HepG2 (cell line): ENCODE data around the gene SH3BGRL2. TPM values are rescaled to one million over a fixed set of nuclear protein-coding genes. Genes with fewer than 3 reads are reported as not detected.

Experiments used
- CEBPB ChIP-seq: IDR thresholded peaks from 2 replicates; pipeline ENCODE4 v1.6.1; 2011; ENCODE audit warnings: low read depth, low read length, improper control_type of control experiment, borderline replicate concordance
- FOXM1 ChIP-seq: sonication (generic); formaldehyde crosslinking; IDR thresholded peaks from 2 replicates; pipeline ENCODE4 v1.5.0; 2020; ENCODE audit warnings: missing genetic modification reagents
- GZF1 ChIP-seq: sonication (generic); formaldehyde crosslinking; IDR thresholded peaks from 2 replicates; pipeline ENCODE4 v1.5.1; 2020; ENCODE audit warnings: mild to moderate bottlenecking, missing genetic modification reagents
- MED8 ChIP-seq: sonication (generic); formaldehyde crosslinking; IDR thresholded peaks from 2 replicates; pipeline ENCODE4 v1.8.1; 2023; ENCODE audit warnings: mild to moderate bottlenecking, missing genetic modification reagents; ENCODE audit not compliant: insufficient replicate concordance
- TBL1XR1 ChIP-seq: fragments of 150-350 bp; IDR thresholded peaks from 2 replicates; pipeline ENCODE4 v1.6.1; 2014; ENCODE audit warnings: borderline replicate concordance, low read length; ENCODE audit not compliant: partially characterized antibody
- ZNF296 ChIP-seq: sonication (generic); formaldehyde crosslinking; conservative IDR thresholded peaks from 2 replicates; pipeline ENCODE4 v1.5.0; 2020; ENCODE audit warnings: mild to moderate bottlenecking, missing genetic modification reagents
- ZNF30 ChIP-seq: sonication (generic); formaldehyde crosslinking; IDR thresholded peaks from 2 replicates; pipeline ENCODE4 v1.5.0; 2020; ENCODE audit warnings: mild to moderate bottlenecking, missing genetic modification reagents
- ZNF652 ChIP-seq: IDR thresholded peaks from 2 replicates; pipeline ENCODE4 v1.6.1; 2016; ENCODE audit warnings: low read depth, borderline replicate concordance
- polyA plus RNA-seq, 8 experiments: library from polyadenylated mRNA; depleted of rRNA in 3 of 8; stranded (reverse) in 7 of 8; unstranded in 1 of 8; fragments of >200 nt; fragmentation: Illumina TruSeq in 4 of 8; extraction: Trizol in 4 of 8; gene quantifications; 2 replicates each; pipeline versions ENCODE4 v1.2.1 to v1.2.3, GENCODE V29; 2011 to 2016; ENCODE audit warnings: low read depth in 4 of 8, missing spikeins in 1 of 8, mixed read lengths in 1 of 8; ENCODE audit not compliant: insufficient read depth in 1 of 8
- total RNA-seq, 5 experiments: library from RNA; depleted of rRNA; stranded (reverse); fragments of >200 nt; fragmentation: Illumina TruSeq; extraction: Trizol; gene quantifications; 2 replicates each; pipeline ENCODE4 v1.2.3, GENCODE V29; 2016; ENCODE audit warnings: low read depth in 1 of 5
- TF ChIP-seq, protein P1 (sequence below): IDR thresholded peaks from 2 replicates; pipeline ENCODE4 v1.6.1; 2016
- TF ChIP-seq, protein P2 (sequence below): sonication (generic); formaldehyde crosslinking; IDR thresholded peaks from 2 replicates; pipeline ENCODE4 v1.4.0; 2020; ENCODE audit warnings: missing genetic modification reagents
- TF ChIP-seq, protein P3 (sequence below): sonication (generic); formaldehyde crosslinking; IDR thresholded peaks from 2 replicates; pipeline ENCODE4 v1.4.0; 2020; ENCODE audit warnings: missing genetic modification reagents, borderline replicate concordance
- TF ChIP-seq, protein P4 (sequence below): sonication (generic); formaldehyde crosslinking; IDR thresholded peaks from 2 replicates; pipeline ENCODE4 v1.5.0; 2020; ENCODE audit warnings: mild to moderate bottlenecking, missing genetic modification reagents, borderline replicate concordance
- TF ChIP-seq, protein P5 (sequence below): sonication (generic); formaldehyde crosslinking; IDR thresholded peaks from 2 replicates; pipeline ENCODE4 v1.8.1; 2022; ENCODE audit warnings: mild to moderate bottlenecking, missing genetic modification reagents

Gene SH3BGRL2
- total and polyA plus RNA-seq, 2 of the 13 experiments (the other 11 are each of a cell fraction or from before 2014, with no cell fraction given), result 10.9 to 28.8 TPM

DNA sequence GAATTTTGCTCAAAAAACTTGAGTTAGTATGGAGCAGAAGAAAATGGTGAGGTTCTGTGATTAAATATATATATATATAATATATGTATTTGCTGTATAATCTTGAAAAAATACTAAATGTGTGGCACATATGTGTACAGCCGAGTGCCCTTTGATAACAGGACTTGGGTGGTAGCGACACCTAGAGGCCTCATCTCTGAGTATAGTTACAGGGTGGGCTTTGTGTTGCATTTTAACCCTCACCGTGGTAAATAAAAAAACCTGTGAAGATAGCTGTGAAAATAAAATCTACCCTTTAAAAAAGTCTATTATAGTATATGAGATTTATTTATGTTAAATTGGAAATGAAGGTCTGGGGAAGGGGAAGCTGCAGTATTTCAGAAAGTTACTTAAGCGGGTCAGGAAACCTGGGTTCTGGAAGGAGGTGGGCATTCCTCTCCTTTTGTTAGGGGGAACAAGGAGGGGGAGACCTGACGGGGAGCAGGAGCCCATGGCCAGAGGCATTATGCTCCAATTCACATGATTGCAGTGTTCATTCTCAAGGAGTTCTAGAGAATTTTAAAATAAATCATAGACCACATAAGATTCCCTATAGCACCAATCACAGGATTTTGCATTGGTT is 82.7 kb downstream of the SH3BGRL2 start (continued):
- TF ChIP-seq TBL1XR1 (no peak), CEBPB (no peak), ZNF652 (CRISPR knock-in tag) (peak; percentile 64), GZF1 (CRISPR knock-in tag) (no peak), ZNF296 (CRISPR knock-in tag) (no peak), MED8 (CRISPR knock-in tag) (no peak), FOXM1 (no peak), ZNF30 (no peak)
- TF ChIP-seq, protein P1, sequence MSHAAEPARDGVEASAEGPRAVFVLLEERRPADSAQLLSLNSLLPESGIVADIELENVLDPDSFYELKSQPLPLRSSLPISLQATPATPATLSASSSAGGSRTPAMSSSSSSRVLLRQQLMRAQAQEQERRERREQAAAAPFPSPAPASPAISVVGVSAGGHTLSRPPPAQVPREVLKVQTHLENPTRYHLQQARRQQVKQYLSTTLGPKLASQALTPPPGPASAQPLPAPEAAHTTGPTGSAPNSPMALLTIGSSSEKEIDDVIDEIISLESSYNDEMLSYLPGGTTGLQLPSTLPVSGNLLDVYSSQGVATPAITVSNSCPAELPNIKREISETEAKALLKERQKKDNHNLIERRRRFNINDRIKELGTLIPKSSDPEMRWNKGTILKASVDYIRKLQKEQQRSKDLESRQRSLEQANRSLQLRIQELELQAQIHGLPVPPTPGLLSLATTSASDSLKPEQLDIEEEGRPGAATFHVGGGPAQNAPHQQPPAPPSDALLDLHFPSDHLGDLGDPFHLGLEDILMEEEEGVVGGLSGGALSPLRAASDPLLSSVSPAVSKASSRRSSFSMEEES (CRISPR knock-in tag), result no peak
- TF ChIP-seq, protein P2, sequence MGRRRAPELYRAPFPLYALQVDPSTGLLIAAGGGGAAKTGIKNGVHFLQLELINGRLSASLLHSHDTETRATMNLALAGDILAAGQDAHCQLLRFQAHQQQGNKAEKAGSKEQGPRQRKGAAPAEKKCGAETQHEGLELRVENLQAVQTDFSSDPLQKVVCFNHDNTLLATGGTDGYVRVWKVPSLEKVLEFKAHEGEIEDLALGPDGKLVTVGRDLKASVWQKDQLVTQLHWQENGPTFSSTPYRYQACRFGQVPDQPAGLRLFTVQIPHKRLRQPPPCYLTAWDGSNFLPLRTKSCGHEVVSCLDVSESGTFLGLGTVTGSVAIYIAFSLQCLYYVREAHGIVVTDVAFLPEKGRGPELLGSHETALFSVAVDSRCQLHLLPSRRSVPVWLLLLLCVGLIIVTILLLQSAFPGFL (CRISPR knock-in tag), result no peak
- TF ChIP-seq, protein P3, sequence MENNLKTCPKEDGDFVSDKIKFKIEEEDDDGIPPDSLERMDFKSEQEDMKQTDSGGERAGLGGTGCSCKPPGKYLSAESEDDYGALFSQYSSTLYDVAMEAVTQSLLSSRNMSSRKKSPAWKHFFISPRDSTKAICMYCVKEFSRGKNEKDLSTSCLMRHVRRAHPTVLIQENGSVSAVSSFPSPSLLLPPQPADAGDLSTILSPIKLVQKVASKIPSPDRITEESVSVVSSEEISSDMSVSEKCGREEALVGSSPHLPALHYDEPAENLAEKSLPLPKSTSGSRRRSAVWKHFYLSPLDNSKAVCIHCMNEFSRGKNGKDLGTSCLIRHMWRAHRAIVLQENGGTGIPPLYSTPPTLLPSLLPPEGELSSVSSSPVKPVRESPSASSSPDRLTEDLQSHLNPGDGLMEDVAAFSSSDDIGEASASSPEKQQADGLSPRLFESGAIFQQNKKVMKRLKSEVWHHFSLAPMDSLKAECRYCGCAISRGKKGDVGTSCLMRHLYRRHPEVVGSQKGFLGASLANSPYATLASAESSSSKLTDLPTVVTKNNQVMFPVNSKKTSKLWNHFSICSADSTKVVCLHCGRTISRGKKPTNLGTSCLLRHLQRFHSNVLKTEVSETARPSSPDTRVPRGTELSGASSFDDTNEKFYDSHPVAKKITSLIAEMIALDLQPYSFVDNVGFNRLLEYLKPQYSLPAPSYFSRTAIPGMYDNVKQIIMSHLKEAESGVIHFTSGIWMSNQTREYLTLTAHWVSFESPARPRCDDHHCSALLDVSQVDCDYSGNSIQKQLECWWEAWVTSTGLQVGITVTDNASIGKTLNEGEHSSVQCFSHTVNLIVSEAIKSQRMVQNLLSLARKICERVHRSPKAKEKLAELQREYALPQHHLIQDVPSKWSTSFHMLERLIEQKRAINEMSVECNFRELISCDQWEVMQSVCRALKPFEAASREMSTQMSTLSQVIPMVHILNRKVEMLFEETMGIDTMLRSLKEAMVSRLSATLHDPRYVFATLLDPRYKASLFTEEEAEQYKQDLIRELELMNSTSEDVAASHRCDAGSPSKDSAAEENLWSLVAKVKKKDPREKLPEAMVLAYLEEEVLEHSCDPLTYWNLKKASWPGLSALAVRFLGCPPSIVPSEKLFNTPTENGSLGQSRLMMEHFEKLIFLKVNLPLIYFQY (CRISPR knock-in tag), result no peak
- TF ChIP-seq, protein P4, sequence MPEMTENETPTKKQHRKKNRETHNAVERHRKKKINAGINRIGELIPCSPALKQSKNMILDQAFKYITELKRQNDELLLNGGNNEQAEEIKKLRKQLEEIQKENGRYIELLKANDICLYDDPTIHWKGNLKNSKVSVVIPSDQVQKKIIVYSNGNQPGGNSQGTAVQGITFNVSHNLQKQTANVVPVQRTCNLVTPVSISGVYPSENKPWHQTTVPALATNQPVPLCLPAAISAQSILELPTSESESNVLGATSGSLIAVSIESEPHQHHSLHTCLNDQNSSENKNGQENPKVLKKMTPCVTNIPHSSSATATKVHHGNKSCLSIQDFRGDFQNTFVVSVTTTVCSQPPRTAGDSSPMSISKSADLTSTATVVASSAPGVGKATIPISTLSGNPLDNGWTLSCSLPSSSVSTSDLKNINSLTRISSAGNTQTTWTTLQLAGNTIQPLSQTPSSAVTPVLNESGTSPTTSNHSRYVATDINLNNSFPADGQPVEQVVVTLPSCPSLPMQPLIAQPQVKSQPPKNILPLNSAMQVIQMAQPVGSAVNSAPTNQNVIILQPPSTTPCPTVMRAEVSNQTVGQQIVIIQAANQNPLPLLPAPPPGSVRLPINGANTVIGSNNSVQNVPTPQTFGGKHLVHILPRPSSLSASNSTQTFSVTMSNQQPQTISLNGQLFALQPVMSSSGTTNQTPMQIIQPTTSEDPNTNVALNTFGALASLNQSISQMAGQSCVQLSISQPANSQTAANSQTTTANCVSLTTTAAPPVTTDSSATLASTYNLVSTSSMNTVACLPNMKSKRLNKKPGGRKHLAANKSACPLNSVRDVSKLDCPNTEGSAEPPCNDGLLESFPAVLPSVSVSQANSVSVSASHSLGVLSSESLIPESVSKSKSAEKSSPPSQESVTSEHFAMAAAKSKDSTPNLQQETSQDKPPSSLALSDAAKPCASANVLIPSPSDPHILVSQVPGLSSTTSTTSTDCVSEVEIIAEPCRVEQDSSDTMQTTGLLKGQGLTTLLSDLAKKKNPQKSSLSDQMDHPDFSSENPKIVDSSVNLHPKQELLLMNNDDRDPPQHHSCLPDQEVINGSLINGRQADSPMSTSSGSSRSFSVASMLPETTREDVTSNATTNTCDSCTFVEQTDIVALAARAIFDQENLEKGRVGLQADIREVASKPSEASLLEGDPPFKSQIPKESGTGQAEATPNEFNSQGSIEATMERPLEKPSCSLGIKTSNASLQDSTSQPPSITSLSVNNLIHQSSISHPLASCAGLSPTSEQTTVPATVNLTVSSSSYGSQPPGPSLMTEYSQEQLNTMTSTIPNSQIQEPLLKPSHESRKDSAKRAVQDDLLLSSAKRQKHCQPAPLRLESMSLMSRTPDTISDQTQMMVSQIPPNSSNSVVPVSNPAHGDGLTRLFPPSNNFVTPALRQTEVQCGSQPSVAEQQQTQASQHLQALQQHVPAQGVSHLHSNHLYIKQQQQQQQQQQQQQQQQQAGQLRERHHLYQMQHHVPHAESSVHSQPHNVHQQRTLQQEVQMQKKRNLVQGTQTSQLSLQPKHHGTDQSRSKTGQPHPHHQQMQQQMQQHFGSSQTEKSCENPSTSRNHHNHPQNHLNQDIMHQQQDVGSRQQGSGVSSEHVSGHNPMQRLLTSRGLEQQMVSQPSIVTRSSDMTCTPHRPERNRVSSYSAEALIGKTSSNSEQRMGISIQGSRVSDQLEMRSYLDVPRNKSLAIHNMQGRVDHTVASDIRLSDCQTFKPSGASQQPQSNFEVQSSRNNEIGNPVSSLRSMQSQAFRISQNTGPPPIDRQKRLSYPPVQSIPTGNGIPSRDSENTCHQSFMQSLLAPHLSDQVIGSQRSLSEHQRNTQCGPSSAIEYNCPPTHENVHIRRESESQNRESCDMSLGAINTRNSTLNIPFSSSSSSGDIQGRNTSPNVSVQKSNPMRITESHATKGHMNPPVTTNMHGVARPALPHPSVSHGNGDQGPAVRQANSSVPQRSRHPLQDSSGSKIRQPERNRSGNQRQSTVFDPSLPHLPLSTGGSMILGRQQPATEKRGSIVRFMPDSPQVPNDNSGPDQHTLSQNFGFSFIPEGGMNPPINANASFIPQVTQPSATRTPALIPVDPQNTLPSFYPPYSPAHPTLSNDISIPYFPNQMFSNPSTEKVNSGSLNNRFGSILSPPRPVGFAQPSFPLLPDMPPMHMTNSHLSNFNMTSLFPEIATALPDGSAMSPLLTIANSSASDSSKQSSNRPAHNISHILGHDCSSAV (CRISPR knock-in tag), result no peak
- TF ChIP-seq, protein P5, sequence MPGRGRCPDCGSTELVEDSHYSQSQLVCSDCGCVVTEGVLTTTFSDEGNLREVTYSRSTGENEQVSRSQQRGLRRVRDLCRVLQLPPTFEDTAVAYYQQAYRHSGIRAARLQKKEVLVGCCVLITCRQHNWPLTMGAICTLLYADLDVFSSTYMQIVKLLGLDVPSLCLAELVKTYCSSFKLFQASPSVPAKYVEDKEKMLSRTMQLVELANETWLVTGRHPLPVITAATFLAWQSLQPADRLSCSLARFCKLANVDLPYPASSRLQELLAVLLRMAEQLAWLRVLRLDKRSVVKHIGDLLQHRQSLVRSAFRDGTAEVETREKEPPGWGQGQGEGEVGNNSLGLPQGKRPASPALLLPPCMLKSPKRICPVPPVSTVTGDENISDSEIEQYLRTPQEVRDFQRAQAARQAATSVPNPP (CRISPR knock-in tag), result no peak
